Measurements from ENCODE around the gene CDK14.

DNA sequence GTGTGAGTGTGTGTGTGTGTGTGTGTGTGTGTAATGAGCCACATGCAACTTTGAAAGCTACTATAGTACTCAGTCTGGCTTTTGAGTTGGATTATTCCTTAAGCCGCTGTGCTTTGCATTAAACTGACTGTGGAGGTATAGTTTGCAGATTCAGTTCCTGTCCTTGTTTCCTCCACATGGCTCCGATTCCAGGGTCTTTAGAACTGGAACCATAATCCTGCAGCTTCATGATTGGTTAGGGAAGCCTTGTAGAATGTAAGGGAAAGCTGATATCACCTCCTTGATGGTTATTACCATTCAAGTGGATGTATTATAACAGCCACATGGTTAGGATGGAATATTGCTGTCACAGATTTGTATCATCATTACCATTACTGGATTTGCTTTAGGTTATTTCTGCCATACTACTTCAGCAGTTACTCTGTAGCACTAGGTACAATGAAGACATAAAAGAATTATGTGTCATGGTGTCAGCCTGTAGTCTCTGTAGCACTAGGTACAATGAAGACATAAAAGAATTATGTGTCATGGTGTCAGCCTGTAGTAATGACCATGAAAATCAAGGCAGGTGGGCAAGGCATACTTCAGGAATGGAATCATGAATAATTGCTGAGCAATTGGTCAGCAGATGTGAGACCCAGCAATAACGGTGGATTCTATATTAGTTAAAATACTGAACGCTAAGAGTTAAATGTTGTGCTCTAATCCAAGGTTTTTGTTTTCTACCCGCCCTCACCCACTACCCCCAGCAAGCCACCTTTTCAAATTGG, 393.1 kb downstream of the CDK14 start:
- TF ChIP-seq, protein P1, sequence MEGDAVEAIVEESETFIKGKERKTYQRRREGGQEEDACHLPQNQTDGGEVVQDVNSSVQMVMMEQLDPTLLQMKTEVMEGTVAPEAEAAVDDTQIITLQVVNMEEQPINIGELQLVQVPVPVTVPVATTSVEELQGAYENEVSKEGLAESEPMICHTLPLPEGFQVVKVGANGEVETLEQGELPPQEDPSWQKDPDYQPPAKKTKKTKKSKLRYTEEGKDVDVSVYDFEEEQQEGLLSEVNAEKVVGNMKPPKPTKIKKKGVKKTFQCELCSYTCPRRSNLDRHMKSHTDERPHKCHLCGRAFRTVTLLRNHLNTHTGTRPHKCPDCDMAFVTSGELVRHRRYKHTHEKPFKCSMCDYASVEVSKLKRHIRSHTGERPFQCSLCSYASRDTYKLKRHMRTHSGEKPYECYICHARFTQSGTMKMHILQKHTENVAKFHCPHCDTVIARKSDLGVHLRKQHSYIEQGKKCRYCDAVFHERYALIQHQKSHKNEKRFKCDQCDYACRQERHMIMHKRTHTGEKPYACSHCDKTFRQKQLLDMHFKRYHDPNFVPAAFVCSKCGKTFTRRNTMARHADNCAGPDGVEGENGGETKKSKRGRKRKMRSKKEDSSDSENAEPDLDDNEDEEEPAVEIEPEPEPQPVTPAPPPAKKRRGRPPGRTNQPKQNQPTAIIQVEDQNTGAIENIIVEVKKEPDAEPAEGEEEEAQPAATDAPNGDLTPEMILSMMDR (IDR thresholded peaks at IDR 0.05): no peak
- TF ChIP-seq POLR2A (IDR thresholded peaks at IDR 0.05) (no peak), EP300 (IDR thresholded peaks at IDR 0.05) (no peak)
